ENCODE measurements around the gene BOLL.

DNA sequence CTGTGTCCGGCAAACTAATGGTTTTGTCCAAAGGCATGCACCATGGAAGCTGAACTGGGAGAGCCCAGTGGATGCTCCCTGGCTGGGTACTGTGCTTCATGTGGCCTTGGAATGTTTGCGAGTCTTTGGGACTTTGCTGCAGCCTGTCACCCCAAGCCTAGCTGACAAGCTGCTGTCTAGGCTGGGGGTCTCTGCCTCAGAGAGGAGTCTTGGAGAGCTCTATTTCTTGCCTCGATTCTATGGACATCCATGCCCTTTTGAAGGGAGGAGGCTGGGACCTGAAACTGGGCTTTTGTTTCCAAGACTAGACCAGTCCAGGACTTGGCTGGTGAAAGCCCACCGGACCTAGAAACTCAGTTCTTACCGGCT is 78.3 kb downstream of the BOLL start:
- TF ChIP-seq, protein P1, sequence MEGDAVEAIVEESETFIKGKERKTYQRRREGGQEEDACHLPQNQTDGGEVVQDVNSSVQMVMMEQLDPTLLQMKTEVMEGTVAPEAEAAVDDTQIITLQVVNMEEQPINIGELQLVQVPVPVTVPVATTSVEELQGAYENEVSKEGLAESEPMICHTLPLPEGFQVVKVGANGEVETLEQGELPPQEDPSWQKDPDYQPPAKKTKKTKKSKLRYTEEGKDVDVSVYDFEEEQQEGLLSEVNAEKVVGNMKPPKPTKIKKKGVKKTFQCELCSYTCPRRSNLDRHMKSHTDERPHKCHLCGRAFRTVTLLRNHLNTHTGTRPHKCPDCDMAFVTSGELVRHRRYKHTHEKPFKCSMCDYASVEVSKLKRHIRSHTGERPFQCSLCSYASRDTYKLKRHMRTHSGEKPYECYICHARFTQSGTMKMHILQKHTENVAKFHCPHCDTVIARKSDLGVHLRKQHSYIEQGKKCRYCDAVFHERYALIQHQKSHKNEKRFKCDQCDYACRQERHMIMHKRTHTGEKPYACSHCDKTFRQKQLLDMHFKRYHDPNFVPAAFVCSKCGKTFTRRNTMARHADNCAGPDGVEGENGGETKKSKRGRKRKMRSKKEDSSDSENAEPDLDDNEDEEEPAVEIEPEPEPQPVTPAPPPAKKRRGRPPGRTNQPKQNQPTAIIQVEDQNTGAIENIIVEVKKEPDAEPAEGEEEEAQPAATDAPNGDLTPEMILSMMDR (IDR thresholded peaks at IDR 0.05), result no peak
- TF ChIP-seq ZFX (IDR thresholded peaks at IDR 0.05; ENCODE audit: borderline replicate concordance), result no peak
